ENCODE results near the gene RP2. TPM values are rescaled to one million over a fixed set of nuclear protein-coding genes. Genes with fewer than 3 reads are reported as not detected.

RP2 gene
- total and polyA plus RNA-seq, 2 of the 8 experiments (the other 6 are each of a cell fraction or from before 2014, with no cell fraction given) = 2.2 to 6.9 TPM

- no peak for FAIRE-seq
- H3K14ac ChIP-seq (ENCODE audit: insufficient read length) = no peak overlapping the region
- H3K79me2 ChIP-seq (ENCODE audit: control insufficient read depth in 1 of 2, insufficient read depth in 2 of 2, low read length in 2 of 2) = peaks cover 0 to 21% of the 10 kb centered on the region in 2 experiments; a peak in 2 of 4 replicates
- H3K9ac ChIP-seq (replicated peaks in 1 of 4; ENCODE audit: extremely low read depth in 1 of 4, low read depth in 3 of 4, low read length in 3 of 4) = no peak overlapping the region
- no peaks in the 10 kb centered on the region for H3K79me1 ChIP-seq (ENCODE audit: low read depth, low read length)
- H3K36me3 ChIP-seq (ENCODE audit: control insufficient read depth in 2 of 4, insufficient read depth in 4 of 4, low read length in 3 of 4) = no peaks in the 10 kb centered on the region
- TF ChIP-seq ZNF274 (IDR thresholded peaks at IDR 0.05; ENCODE audit: borderline replicate concordance, extremely low read depth, low read length) = no peak
- H4K8ac ChIP-seq (ENCODE audit: extremely low read depth, insufficient read depth, low read length) = no peak overlapping the region
- H2BK12ac ChIP-seq (ENCODE audit: low read depth, low read length) = no peak overlapping the region
- H4K91ac ChIP-seq (replicated peaks; ENCODE audit: insufficient read length, low read length) = no peak overlapping the region
- ChIA-PET POLR2A (ENCODE audit: partially characterized antibody) (no interaction called here), CTCF (ENCODE audit: partially characterized antibody) (no interaction called here)
- no peak overlapping the region for H3K4ac ChIP-seq (replicated peaks; ENCODE audit: insufficient read length, low read depth, low read length)
- H3K27me3 ChIP-seq (replicated peaks in 1 of 4; ENCODE audit: control insufficient read depth in 3 of 4, extremely low read depth in 1 of 4, insufficient read depth in 3 of 4, low read length in 3 of 4) = no peaks in the 10 kb centered on the region
- H3K27ac ChIP-seq (ENCODE audit: low read depth, low read length) = no peak overlapping the region
- H2BK120ac ChIP-seq (replicated peaks; ENCODE audit: low read depth, low read length) = no peak overlapping the region
- 82% methylated on average over 1 of the region's 1 CpG; no CpG with 5 or more reads in 1 of the 2 experiments for WGBS, 2 experiments (ENCODE audit: extremely low coverage in 1 of 2, insufficient coverage in 1 of 2, insufficient read length in 1 of 2, insufficient replicate concordance in 2 of 2, low coverage in 1 of 2, low lambda C conversion rate in 2 of 2, missing lambda C conversion rate in 1 of 2)
- H3K4me2 ChIP-seq (ENCODE audit: insufficient read depth in 1 of 2, low read depth in 2 of 2, low read length in 2 of 2) = no peak overlapping the region
- no peak overlapping the region for H2AK5ac ChIP-seq (ENCODE audit: low read depth, low read length)
- H2BK15ac ChIP-seq (ENCODE audit: low read length) = no peak overlapping the region
- no peak overlapping the region for H3K4me3 ChIP-seq (ENCODE audit: extremely low read depth in 1 of 4, insufficient read depth in 2 of 4, low read depth in 3 of 4, low read length in 4 of 4)
- no peak for DNase-seq (ENCODE audit: low read depth in 1 of 2, low spot score in 2 of 2)
- no peaks in the 10 kb centered on the region for H3K4me1 ChIP-seq (replicated peaks in 1 of 4; ENCODE audit: control insufficient read depth in 3 of 4, insufficient read depth in 4 of 4, low read length in 3 of 4)
- no peaks in the 10 kb centered on the region; the same call in 1 of the 2 replicates for H3K23me2 ChIP-seq (ENCODE audit: low read depth, low read length)
- H3K18ac ChIP-seq (ENCODE audit: extremely low read depth, low read length) = no peak overlapping the region
- H3K56ac ChIP-seq (replicated peaks; ENCODE audit: insufficient read length, low read depth, low read length) = no peak overlapping the region
- H4K20me1 ChIP-seq (replicated peaks in 1 of 2; ENCODE audit: control insufficient read depth in 1 of 2, insufficient read depth in 2 of 2, low read length in 2 of 2) = no peaks in the 10 kb centered on the region
- H2AFZ ChIP-seq (ENCODE audit: low read length) = no peak overlapping the region
- no peak overlapping the region for H4K5ac ChIP-seq (ENCODE audit: insufficient read length, low read depth, low read length)
- no peak overlapping the region for H3K23ac ChIP-seq (ENCODE audit: insufficient read length)
- no peak overlapping the region for H2BK5ac ChIP-seq (ENCODE audit: low read depth, low read length)
- H2BK20ac ChIP-seq (ENCODE audit: low read length) = no peak overlapping the region
- H3K9me3 ChIP-seq (ENCODE audit: insufficient read depth in 2 of 2, low read depth in 1 of 2, low read length in 1 of 2) = no peaks in the 10 kb centered on the region
These were observed 4.1 kb downstream of the RP2 start for GRCh38 chrX:46840946-46841345.
